GM12878 (cell line): Measurements from ENCODE around the gene SLC49A4. TPM values are rescaled to one million over a fixed set of nuclear protein-coding genes. Genes with fewer than 3 reads are reported as not detected.
A peak's percentile ranks its signal among the peaks of the same experiment; 100 is the strongest.

Experiments
- ATAC-seq: fragments of 200-7000 bp; cut with Tn5 transposase; 3 replicates; pipeline ENCODE4 v1.9.1; 2020; ENCODE audit warnings: mild to moderate bottlenecking, moderate library complexity
- BruUV-seq: library from RNA; stranded (reverse); fragments of 400-500 nt; replicated peaks from 2 replicates; lab custom pipeline; 2021; lab: Mats Ljungman, UMichigan
- CTCF ChIA-PET: fragments of 300-600 bp; sonication (Branson Sonifier 250); formaldehyde crosslinking; extraction: SDS; loops from one replicate; lab custom pipeline; 2021; ENCODE audit warnings: inconsistent platforms; lab: Yijun Ruan, JAX
- POLR2A ChIA-PET: fragments of 350-600 bp; formaldehyde crosslinking; extraction: SDS; loops from one replicate; lab custom pipeline; 2021; ENCODE audit warnings: inconsistent platforms; lab: Charles Lee
- RAD21 ChIA-PET: fragments of 300-600 bp; sonication (Branson Sonifier 250); formaldehyde crosslinking; loops from one replicate; lab custom pipeline; 2023; ENCODE audit warnings: antibody characterized with exemption; ENCODE audit not compliant: unreplicated experiment; lab: Charles Lee
- SMC1A ChIA-PET: fragments of 300-600 bp; sonication (Branson Sonifier 250); formaldehyde crosslinking; loops from one replicate; lab custom pipeline; 2023; ENCODE audit not compliant: unreplicated experiment, uncharacterized antibody; lab: Charles Lee
- DNase-seq: peaks from one replicate; pipeline ENCODE4 v3.0.0-alpha.2; 2011; ENCODE audit warnings: low read depth, low spot score
- FAIRE-seq: peaks from 3 replicates; lab custom pipeline; 2011; peaks lifted over from hg19 to GRCh38; lab: Jason Lieb, UNC
- H2AFZ ChIP-seq: 2 replicates; pipeline ENCODE4 v1.6.0; 2011; ENCODE audit warnings: low read depth, low read length, control low read depth; ENCODE audit not compliant: control insufficient read depth
- H3K27ac ChIP-seq: 2 replicates; pipeline ENCODE4 v1.5.1; 2011; ENCODE audit warnings: control low read depth; ENCODE audit not compliant: control insufficient read depth, insufficient read depth
- H3K27me3 ChIP-seq, 2 experiments: replicated peaks in 1 of 2; 2 replicates each; pipeline versions ENCODE4 v1.6.0 to v1.6.1; 2011; ENCODE audit warnings: low read length in 1 of 2; ENCODE audit not compliant: control insufficient read depth in 2 of 2, insufficient read depth in 2 of 2
- H3K36me3 ChIP-seq, 2 experiments: 2 replicates each; pipeline ENCODE4 v1.5.1; 2011; ENCODE audit warnings: low read length in 1 of 2; ENCODE audit not compliant: control insufficient read depth in 2 of 2, insufficient read depth in 2 of 2
- H3K4me1 ChIP-seq: 2 replicates; pipeline ENCODE4 v1.6.1; 2011; ENCODE audit warnings: mild to moderate bottlenecking, low read length, moderate library complexity, mixed read lengths; ENCODE audit not compliant: control insufficient read depth, insufficient read depth
- H3K4me2 ChIP-seq: 2 replicates; pipeline ENCODE4 v1.6.0; 2011; ENCODE audit warnings: control low read depth; ENCODE audit not compliant: control insufficient read depth, insufficient read depth
- H3K4me3 ChIP-seq: fragments of 200-600 bp; sonication (generic); 2 replicates; pipeline ENCODE4 v1.5.1; 2016
- H3K79me2 ChIP-seq: 2 replicates; pipeline ENCODE4 v1.6.0; 2011; ENCODE audit warnings: low read length; ENCODE audit not compliant: control insufficient read depth, insufficient read depth
- H3K9ac ChIP-seq: 2 replicates; pipeline ENCODE4 v1.8.0; 2011; ENCODE audit warnings: low read length, control low read depth, mixed read lengths; ENCODE audit not compliant: control insufficient read depth, insufficient read depth
- H3K9me3 ChIP-seq: replicated peaks from 3 replicates; pipeline ENCODE4 v1.5.1; 2011; ENCODE audit warnings: mild to moderate bottlenecking, low read length; ENCODE audit not compliant: control insufficient read depth, insufficient read depth
- H4K20me1 ChIP-seq: 2 replicates; pipeline ENCODE4 v1.6.0; 2011; ENCODE audit not compliant: control insufficient read depth, insufficient read depth
- ATF7 ChIP-seq: fragments of 450-650 bp; IDR thresholded peaks from 2 replicates; pipeline ENCODE4 v1.6.1; 2016; ENCODE audit warnings: low read depth, mild to moderate bottlenecking
- BHLHE40 ChIP-seq, 2 experiments: fragments of 450-650 bp in 1 of 2; IDR thresholded peaks; 2 replicates each; pipeline ENCODE4 v1.6.1; 2011 to 2017; ENCODE audit warnings: low read depth in 2 of 2, borderline replicate concordance in 1 of 2, improper control_type of control experiment in 1 of 2, low read length in 1 of 2, mild to moderate bottlenecking in 1 of 2
- CBX3 ChIP-seq: fragments of 200-600 bp; sonication (generic); IDR thresholded peaks from 2 replicates; pipeline ENCODE4 v1.6.1; 2016; ENCODE audit warnings: low read depth, borderline replicate concordance
- ESRRA ChIP-seq: IDR thresholded peaks from 2 replicates; pipeline ENCODE4 v1.6.1; 2012; ENCODE audit warnings: mild to moderate bottlenecking, low read length, improper control_type of control experiment
- ETV6 ChIP-seq, 2 experiments: fragments of 450-650 bp in 1 of 2; IDR thresholded peaks in 1 of 2; conservative IDR thresholded peaks in 1 of 2; 2 replicates each; pipeline ENCODE4 v1.6.1; 2014; ENCODE audit warnings: antibody characterized with exemption in 1 of 2, borderline replicate concordance in 1 of 2, low read depth in 1 of 2, mild to moderate bottlenecking in 1 of 2, moderate library complexity in 1 of 2
- GABPA ChIP-seq: IDR thresholded peaks from 2 replicates; pipeline ENCODE4 v1.6.1; 2014; ENCODE audit warnings: antibody characterized with exemption, low read depth, mild to moderate bottlenecking, inconsistent platforms
- IKZF2 ChIP-seq, 2 experiments: fragments of 450-650 bp; IDR thresholded peaks; 2 replicates each; pipeline ENCODE4 v1.6.1; 2017; ENCODE audit warnings: mild to moderate bottlenecking in 2 of 2, moderate library complexity in 2 of 2
- JUNB ChIP-seq: IDR thresholded peaks from 2 replicates; pipeline ENCODE4 v1.6.1; 2016; ENCODE audit warnings: antibody characterized with exemption, mild to moderate bottlenecking
- PML ChIP-seq: IDR thresholded peaks from 2 replicates; pipeline ENCODE4 v1.6.1; 2012; ENCODE audit warnings: low read length, inconsistent platforms
- RBBP5 ChIP-seq: fragments of 200-600 bp; sonication (generic); conservative IDR thresholded peaks from 2 replicates; pipeline ENCODE4 v1.6.1; 2016
- RFX5 ChIP-seq: IDR thresholded peaks from 2 replicates; pipeline ENCODE4 v1.6.1; 2011; ENCODE audit warnings: low read depth, low read length, improper control_type of control experiment
- RUNX3 ChIP-seq: IDR thresholded peaks from 2 replicates; pipeline ENCODE4 v1.6.1; 2012; ENCODE audit warnings: low read length, inconsistent platforms
- SPI1 ChIP-seq: IDR thresholded peaks from 2 replicates; pipeline ENCODE4 v1.6.1; 2011; ENCODE audit warnings: low read depth, mild to moderate bottlenecking, low read length, moderate library complexity, borderline replicate concordance; ENCODE audit not compliant: insufficient read depth
- STAT1 ChIP-seq: fragments of 450-650 bp; conservative IDR thresholded peaks from 2 replicates; pipeline ENCODE4 v1.6.1; 2014; ENCODE audit warnings: antibody characterized with exemption, mild to moderate bottlenecking
- STAT3 ChIP-seq: IDR thresholded peaks from 2 replicates; pipeline ENCODE4 v1.6.1; 2011; ENCODE audit warnings: low read depth, low read length, improper control_type of control experiment
- WRNIP1 ChIP-seq: IDR thresholded peaks from 2 replicates; pipeline ENCODE4 v1.6.1; 2011; ENCODE audit warnings: low read depth, low read length, improper control_type of control experiment, borderline replicate concordance
- ZNF207 ChIP-seq: fragments of 450-650 bp; IDR thresholded peaks from 2 replicates; pipeline ENCODE4 v1.6.1; 2014; ENCODE audit warnings: antibody characterized with exemption, mild to moderate bottlenecking, borderline replicate concordance
- ZSCAN29 ChIP-seq: fragments of 450-650 bp; IDR thresholded peaks from 2 replicates; pipeline ENCODE4 v1.6.1; 2017; ENCODE audit warnings: mild to moderate bottlenecking, moderate library complexity
- WGBS: methylation state at CpG from one replicate; pipeline ENCODE4 v1.1.6; 2016; ENCODE audit warnings: low lambda C conversion rate; ENCODE audit not compliant: insufficient replicate concordance, insufficient coverage; ENCODE audit errors: missing lambda C conversion rate; 5-methylcytosine and 5-hydroxymethylcytosine counted together
- in situ Hi-C: fragments of 300-500 bp; cut with MboI; formaldehyde crosslinking; loops from 9 replicates; pipeline ENCODE4 v1.14.3; 2018; ENCODE audit warnings: mixed read lengths
- intact Hi-C: fragments of 100-400 bp; cut with micrococcal nuclease; formaldehyde crosslinking; loops from one replicate; pipeline ENCODE4 v1.14.2; 2022; ENCODE audit not compliant: unreplicated experiment
- polyA plus RNA-seq, 11 experiments: library from polyadenylated mRNA; depleted of rRNA in 4 of 11; unstranded in 6 of 11; stranded (reverse) in 5 of 11; fragments of >200 nt; fragmentation: Nextera tagmentation in 4 of 11; fragmentation: Illumina TruSeq in 1 of 11; extraction: Ambion mirVana in 4 of 11; extraction: Trizol in 1 of 11; gene quantifications; 1 replicate in 1 of 11; 2 replicates in 10 of 11; pipeline versions ENCODE4 v1.2.1 to v1.2.3, GENCODE V29; 2011 to 2016; ENCODE audit warnings: inconsistent platforms in 2 of 11, missing spikeins in 2 of 11, low read depth in 1 of 11
- total RNA-seq, 4 experiments: library from RNA; depleted of rRNA in 3 of 4; stranded (reverse); fragments of >200 nt in 3 of 4; fragmentation: Illumina TruSeq in 1 of 4; extraction: Trizol in 1 of 4; gene quantifications; 2 replicates each; pipeline versions ENCODE4 v1.2.1 to v1.2.3, GENCODE V29; 2013 to 2021
- TF ChIP-seq, protein P1 (sequence below): IDR thresholded peaks from 2 replicates; pipeline ENCODE4 v1.6.1; 2011; ENCODE audit warnings: borderline replicate concordance, low read depth, mild to moderate bottlenecking, moderate library complexity, mixed read lengths, low read length; ENCODE audit not compliant: insufficient read depth; ENCODE audit errors: extremely low read length
- TF ChIP-seq, protein P2 (sequence below): fragments of 450-650 bp; IDR thresholded peaks from 2 replicates; pipeline ENCODE4 v1.6.1; 2016; ENCODE audit warnings: mild to moderate bottlenecking
- TF ChIP-seq, protein P3 (sequence below): fragments of 450-650 bp; formaldehyde crosslinking; IDR thresholded peaks from 2 replicates; pipeline ENCODE4 v1.5.0; 2022; ENCODE audit warnings: mild to moderate bottlenecking, missing genetic modification characterization

Gene SLC49A4
- total and polyA plus RNA-seq, 10 of the 15 experiments (the other 5 are each of a cell fraction or from before 2014, with no cell fraction given), result 0.48 to 2.2 (median 1.4) TPM

DNA sequence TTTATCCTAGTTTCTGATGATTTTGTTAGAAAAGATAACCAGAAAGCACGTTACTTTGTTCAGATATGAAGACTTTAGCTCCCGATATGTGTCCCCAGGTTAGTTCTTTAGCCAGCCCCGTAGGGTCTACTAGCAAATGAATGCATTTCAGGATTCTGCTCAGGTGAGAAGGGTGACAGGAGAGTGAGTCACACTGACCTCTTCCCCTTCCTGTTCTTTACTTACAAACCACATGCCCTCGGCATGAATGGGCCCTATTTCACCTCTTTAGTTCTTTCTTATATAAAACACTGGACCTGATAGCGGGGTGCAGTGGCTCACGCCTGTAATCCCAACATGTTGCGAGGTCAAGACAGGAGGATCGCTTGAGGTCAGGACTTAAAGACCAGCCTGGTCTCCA is 98.4 kb downstream of the SLC49A4 start:
- no peak overlapping the region for H3K27ac ChIP-seq
- BruUV-seq, result no TSS peak
- RAD21 ChIA-PET, result no interaction called here
- in situ Hi-C loops, result no loop called here
- FAIRE-seq (peak; percentile 59), DNase-seq (no peak), ATAC-seq (peak; percentile 87)
- H3K4me3 ChIP-seq, result no peak overlapping the region
- H3K4me2 ChIP-seq, result no peak overlapping the region
- no peak for TF ChIP-seq CBX3
- peak; percentile 74 for TF ChIP-seq RUNX3
- TF ChIP-seq STAT1, result no peak
- TF ChIP-seq BHLHE40 (IDR thresholded peaks at IDR 0.05; ENCODE audit: borderline replicate concordance in 1 of 2, low read depth in 2 of 2, low read length in 1 of 2), result peak in 1 of 2 experiments; percentile 19; a peak in 1 of 4 replicates
- no peak for TF ChIP-seq ZSCAN29
- TF ChIP-seq JUNB, result no peak
- TF ChIP-seq, protein P1, sequence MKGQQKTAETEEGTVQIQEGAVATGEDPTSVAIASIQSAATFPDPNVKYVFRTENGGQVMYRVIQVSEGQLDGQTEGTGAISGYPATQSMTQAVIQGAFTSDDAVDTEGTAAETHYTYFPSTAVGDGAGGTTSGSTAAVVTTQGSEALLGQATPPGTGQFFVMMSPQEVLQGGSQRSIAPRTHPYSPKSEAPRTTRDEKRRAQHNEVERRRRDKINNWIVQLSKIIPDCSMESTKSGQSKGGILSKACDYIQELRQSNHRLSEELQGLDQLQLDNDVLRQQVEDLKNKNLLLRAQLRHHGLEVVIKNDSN, result no peak
- no peak for TF ChIP-seq STAT3
- TF ChIP-seq ETV6 (conservative IDR thresholded peaks at IDR 0.05 in 1 of 2, IDR thresholded peaks at IDR 0.05 in 1 of 2; ENCODE audit: borderline replicate concordance in 1 of 2, low read depth in 1 of 2), result no peak
- TF ChIP-seq SPI1, result peak; percentile 34; the same call in 1 of the 2 replicates
- TF ChIP-seq ESRRA, result no peak
- no peak for TF ChIP-seq IKZF2 (IDR thresholded peaks at IDR 0.05)
- TF ChIP-seq ZNF207, result no peak
- no peak for TF ChIP-seq WRNIP1
- no peak for TF ChIP-seq PML
- no peak for TF ChIP-seq GABPA
- no peak for TF ChIP-seq RFX5
- no peak for TF ChIP-seq RBBP5
- TF ChIP-seq, protein P2, sequence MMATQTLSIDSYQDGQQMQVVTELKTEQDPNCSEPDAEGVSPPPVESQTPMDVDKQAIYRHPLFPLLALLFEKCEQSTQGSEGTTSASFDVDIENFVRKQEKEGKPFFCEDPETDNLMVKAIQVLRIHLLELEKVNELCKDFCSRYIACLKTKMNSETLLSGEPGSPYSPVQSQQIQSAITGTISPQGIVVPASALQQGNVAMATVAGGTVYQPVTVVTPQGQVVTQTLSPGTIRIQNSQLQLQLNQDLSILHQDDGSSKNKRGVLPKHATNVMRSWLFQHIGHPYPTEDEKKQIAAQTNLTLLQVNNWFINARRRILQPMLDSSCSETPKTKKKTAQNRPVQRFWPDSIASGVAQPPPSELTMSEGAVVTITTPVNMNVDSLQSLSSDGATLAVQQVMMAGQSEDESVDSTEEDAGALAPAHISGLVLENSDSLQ, result no peak
- TF ChIP-seq, protein P3, sequence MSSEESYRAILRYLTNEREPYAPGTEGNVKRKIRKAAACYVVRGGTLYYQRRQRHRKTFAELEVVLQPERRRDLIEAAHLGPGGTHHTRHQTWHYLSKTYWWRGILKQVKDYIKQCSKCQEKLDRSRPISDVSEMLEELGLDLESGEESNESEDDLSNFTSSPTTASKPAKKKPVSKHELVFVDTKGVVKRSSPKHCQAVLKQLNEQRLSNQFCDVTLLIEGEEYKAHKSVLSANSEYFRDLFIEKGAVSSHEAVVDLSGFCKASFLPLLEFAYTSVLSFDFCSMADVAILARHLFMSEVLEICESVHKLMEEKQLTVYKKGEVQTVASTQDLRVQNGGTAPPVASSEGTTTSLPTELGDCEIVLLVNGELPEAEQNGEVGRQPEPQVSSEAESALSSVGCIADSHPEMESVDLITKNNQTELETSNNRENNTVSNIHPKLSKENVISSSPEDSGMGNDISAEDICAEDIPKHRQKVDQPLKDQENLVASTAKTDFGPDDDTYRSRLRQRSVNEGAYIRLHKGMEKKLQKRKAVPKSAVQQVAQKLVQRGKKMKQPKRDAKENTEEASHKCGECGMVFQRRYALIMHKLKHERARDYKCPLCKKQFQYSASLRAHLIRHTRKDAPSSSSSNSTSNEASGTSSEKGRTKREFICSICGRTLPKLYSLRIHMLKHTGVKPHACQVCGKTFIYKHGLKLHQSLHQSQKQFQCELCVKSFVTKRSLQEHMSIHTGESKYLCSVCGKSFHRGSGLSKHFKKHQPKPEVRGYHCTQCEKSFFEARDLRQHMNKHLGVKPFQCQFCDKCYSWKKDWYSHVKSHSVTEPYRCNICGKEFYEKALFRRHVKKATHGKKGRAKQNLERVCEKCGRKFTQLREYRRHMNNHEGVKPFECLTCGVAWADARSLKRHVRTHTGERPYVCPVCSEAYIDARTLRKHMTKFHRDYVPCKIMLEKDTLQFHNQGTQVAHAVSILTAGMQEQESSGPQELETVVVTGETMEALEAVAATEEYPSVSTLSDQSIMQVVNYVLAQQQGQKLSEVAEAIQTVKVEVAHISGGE (CRISPR knock-in tag), result no peak
- TF ChIP-seq ATF7, result no peak
- TF ChIP-seq, all 136 proteins: peak for 3
- 66% methylated on average over 8 of the region's 8 CpGs for WGBS
- peak overlapping the region; percentile 13 for H2AFZ ChIP-seq
- ChIA-PET POLR2A (no interaction called here), CTCF (interaction anchor here (1.5 kb wide), 1 partner anchor 138 kb away, joined by 4 read pairs; no protein-coding TSS in a partner anchor), SMC1A (interaction anchor here (1.2 to 1.3 kb wide), 2 partner anchors 10 to 11 kb away, joined by 3 to 4 read pairs; no protein-coding TSS in a partner anchor)
- H3K9me3 ChIP-seq, result no peaks in the 10 kb centered on the region
- H4K20me1 ChIP-seq, result no peaks in the 10 kb centered on the region
- no peaks in the 10 kb centered on the region for H3K79me2 ChIP-seq
- no peak overlapping the region for H3K9ac ChIP-seq
- intact Hi-C loops, result no loop called here
- no peaks in the 10 kb centered on the region for H3K36me3 ChIP-seq
- H3K4me1 ChIP-seq, result peaks cover 15% of the 10 kb centered on the region; the same call in 1 of the 2 replicates
- H3K27me3 ChIP-seq, result no peaks in the 10 kb centered on the region
